GM12878 (cell line): ENCODE results near the gene EIF3B. TPM values are rescaled to one million over a fixed set of nuclear protein-coding genes. Genes with fewer than 3 reads are reported as not detected.

Experiments
- ASH2L ChIP-seq: fragments of 300-600, 200-600 bp; sonication (generic); IDR thresholded peaks from 2 replicates; pipeline ENCODE4 v1.6.1; 2017; ENCODE audit warnings: low read depth, mild to moderate bottlenecking, borderline replicate concordance
- BRCA1 ChIP-seq: IDR thresholded peaks from 2 replicates; pipeline ENCODE4 v1.6.1; 2011; ENCODE audit warnings: low read depth, low read length, improper control_type of control experiment
- CREM ChIP-seq: IDR thresholded peaks from 2 replicates; pipeline ENCODE4 v1.6.1; 2014; ENCODE audit warnings: antibody characterized with exemption, low read depth
- KDM1A ChIP-seq: fragments of 200-600 bp; sonication (generic); IDR thresholded peaks from 2 replicates; pipeline ENCODE4 v1.6.1; 2016; ENCODE audit warnings: borderline replicate concordance
- MXI1 ChIP-seq: fragments of 150-350 bp; IDR thresholded peaks from 2 replicates; pipeline ENCODE4 v1.6.1; 2011; ENCODE audit warnings: low read depth, mild to moderate bottlenecking, inconsistent platforms, low read length, improper control_type of control experiment
- NFIC ChIP-seq: IDR thresholded peaks from 2 replicates; pipeline ENCODE4 v1.6.1; 2012; ENCODE audit warnings: low read depth, mild to moderate bottlenecking, inconsistent platforms, low read length, moderate library complexity
- NFXL1 ChIP-seq: fragments of 450-650 bp; IDR thresholded peaks from 2 replicates; pipeline ENCODE4 v1.6.1; 2017; ENCODE audit warnings: antibody characterized with exemption, mild to moderate bottlenecking, borderline replicate concordance
- NFYB ChIP-seq: IDR thresholded peaks from 2 replicates; pipeline ENCODE4 v1.6.1; 2011; ENCODE audit warnings: low read depth, mild to moderate bottlenecking, low read length, improper control_type of control experiment, moderate library complexity; ENCODE audit not compliant: insufficient read depth
- NR2F1 ChIP-seq: fragments of 450-650 bp; conservative IDR thresholded peaks from 2 replicates; pipeline ENCODE4 v1.6.1; 2017; ENCODE audit warnings: mild to moderate bottlenecking
- PML ChIP-seq: IDR thresholded peaks from 2 replicates; pipeline ENCODE4 v1.6.1; 2012; ENCODE audit warnings: low read length, inconsistent platforms
- POLR2AphosphoS5 ChIP-seq: IDR thresholded peaks from 2 replicates; pipeline ENCODE4 v1.6.1; 2011; ENCODE audit warnings: mild to moderate bottlenecking, low read length, inconsistent platforms
- RFX5 ChIP-seq: IDR thresholded peaks from 2 replicates; pipeline ENCODE4 v1.6.1; 2011; ENCODE audit warnings: low read depth, low read length, improper control_type of control experiment
- SMAD5 ChIP-seq: IDR thresholded peaks from 2 replicates; pipeline ENCODE4 v1.6.1; 2016; ENCODE audit warnings: antibody characterized with exemption, low read depth
- SMARCA5 ChIP-seq: fragments of 450-650 bp; IDR thresholded peaks from 2 replicates; pipeline ENCODE4 v1.6.1; 2017; ENCODE audit warnings: mild to moderate bottlenecking
- SREBF1 ChIP-seq: IDR thresholded peaks from 2 replicates; pipeline ENCODE4 v1.6.1; 2012; ENCODE audit warnings: mild to moderate bottlenecking, low read length
- SUPT20H ChIP-seq: IDR thresholded peaks from 2 replicates; pipeline ENCODE4 v1.6.1; 2011; ENCODE audit warnings: low read depth, mild to moderate bottlenecking, low read length, moderate library complexity, borderline replicate concordance; ENCODE audit not compliant: control insufficient read depth
- TCF3 ChIP-seq: IDR thresholded peaks from 2 replicates; pipeline ENCODE4 v1.6.1; 2012; ENCODE audit warnings: low read depth, mild to moderate bottlenecking, low read length, borderline replicate concordance; ENCODE audit not compliant: insufficient read depth
- YBX1 ChIP-seq: fragments of 450-650 bp; IDR thresholded peaks from 2 replicates; pipeline ENCODE4 v1.6.1; 2016; ENCODE audit warnings: antibody characterized with exemption
- ZNF207 ChIP-seq: fragments of 450-650 bp; IDR thresholded peaks from 2 replicates; pipeline ENCODE4 v1.6.1; 2014; ENCODE audit warnings: antibody characterized with exemption, mild to moderate bottlenecking, borderline replicate concordance
- ZNF24 ChIP-seq: fragments of 450-650 bp; IDR thresholded peaks from 2 replicates; pipeline ENCODE4 v1.6.1; 2017; ENCODE audit warnings: antibody characterized with exemption, mild to moderate bottlenecking
- ZZZ3 ChIP-seq: IDR thresholded peaks from 2 replicates; pipeline ENCODE4 v1.6.1; 2011; ENCODE audit warnings: low read depth; ENCODE audit not compliant: control insufficient read depth, insufficient read length
- polyA plus RNA-seq, 11 experiments: library from polyadenylated mRNA; depleted of rRNA in 4 of 11; unstranded in 6 of 11; stranded (reverse) in 5 of 11; fragments of >200 nt; fragmentation: Nextera tagmentation in 4 of 11; fragmentation: Illumina TruSeq in 1 of 11; extraction: Ambion mirVana in 4 of 11; extraction: Trizol in 1 of 11; gene quantifications; 1 replicate in 1 of 11; 2 replicates in 10 of 11; pipeline versions ENCODE4 v1.2.1 to v1.2.3, GENCODE V29; 2011 to 2016; ENCODE audit warnings: inconsistent platforms in 2 of 11, missing spikeins in 2 of 11, low read depth in 1 of 11
- total RNA-seq, 4 experiments: library from RNA; depleted of rRNA in 3 of 4; stranded (reverse); fragments of >200 nt in 3 of 4; fragmentation: Illumina TruSeq in 1 of 4; extraction: Trizol in 1 of 4; gene quantifications; 2 replicates each; pipeline versions ENCODE4 v1.2.1 to v1.2.3, GENCODE V29; 2013 to 2021
- TF ChIP-seq, protein P1 (sequence below): fragments of 450-650 bp; IDR thresholded peaks from 2 replicates; pipeline ENCODE4 v1.6.1; 2018; ENCODE audit warnings: borderline replicate concordance, mild to moderate bottlenecking; ENCODE audit not compliant: partially characterized antibody
- TF ChIP-seq, protein P2 (sequence below): fragments of 450-650 bp; IDR thresholded peaks from 2 replicates; pipeline ENCODE4 v1.6.1; 2014; ENCODE audit warnings: mild to moderate bottlenecking
- TF ChIP-seq, protein P3 (sequence below): fragments of 450-650 bp; formaldehyde crosslinking; IDR thresholded peaks from 2 replicates; pipeline ENCODE4 v1.4.0; 2022; ENCODE audit warnings: mild to moderate bottlenecking, moderate library complexity

EIF3B gene
- total and polyA plus RNA-seq, 10 of the 15 experiments (the other 5 are each of a cell fraction or from before 2014, with no cell fraction given) = 17.6 to 275 (median 153) TPM

DNA sequence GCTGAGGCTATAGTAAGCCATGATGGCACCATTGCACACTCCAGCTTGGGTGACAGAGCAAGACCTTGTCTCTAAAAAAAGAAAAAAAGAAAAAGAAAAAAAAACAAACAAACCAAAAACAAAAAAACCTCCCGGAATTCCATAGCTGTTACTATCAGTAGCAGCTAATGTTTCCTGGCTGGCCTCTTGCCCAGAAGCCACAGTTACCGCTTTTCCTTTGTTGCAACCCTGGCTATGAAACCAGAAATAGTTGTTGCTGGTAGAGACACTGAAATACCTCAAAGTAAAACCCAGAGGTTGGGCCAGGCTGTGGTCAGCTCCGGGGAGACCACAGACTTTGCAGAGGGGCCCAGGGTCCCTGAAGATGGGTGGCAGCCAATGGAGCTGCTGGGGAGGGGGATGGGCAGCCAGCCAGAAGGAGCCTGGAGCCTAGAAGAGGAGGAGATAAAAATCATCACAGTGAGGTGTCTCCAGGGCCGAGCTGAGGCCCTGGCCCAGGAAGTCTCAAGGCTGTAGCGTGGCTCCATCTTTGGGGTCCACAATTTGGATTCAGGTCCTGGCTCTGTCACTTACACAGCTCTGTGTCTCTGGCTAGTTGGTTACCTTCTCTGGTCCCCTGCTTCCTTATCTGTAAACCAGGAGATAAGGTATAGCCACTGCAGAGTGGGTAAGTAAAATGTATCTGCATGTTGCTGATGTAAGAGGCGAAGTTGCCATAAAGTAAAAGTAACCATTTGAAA, 45.4 kb downstream of the EIF3B start (continued):
- no peak for TF ChIP-seq ZNF24
- TF ChIP-seq, protein P1, sequence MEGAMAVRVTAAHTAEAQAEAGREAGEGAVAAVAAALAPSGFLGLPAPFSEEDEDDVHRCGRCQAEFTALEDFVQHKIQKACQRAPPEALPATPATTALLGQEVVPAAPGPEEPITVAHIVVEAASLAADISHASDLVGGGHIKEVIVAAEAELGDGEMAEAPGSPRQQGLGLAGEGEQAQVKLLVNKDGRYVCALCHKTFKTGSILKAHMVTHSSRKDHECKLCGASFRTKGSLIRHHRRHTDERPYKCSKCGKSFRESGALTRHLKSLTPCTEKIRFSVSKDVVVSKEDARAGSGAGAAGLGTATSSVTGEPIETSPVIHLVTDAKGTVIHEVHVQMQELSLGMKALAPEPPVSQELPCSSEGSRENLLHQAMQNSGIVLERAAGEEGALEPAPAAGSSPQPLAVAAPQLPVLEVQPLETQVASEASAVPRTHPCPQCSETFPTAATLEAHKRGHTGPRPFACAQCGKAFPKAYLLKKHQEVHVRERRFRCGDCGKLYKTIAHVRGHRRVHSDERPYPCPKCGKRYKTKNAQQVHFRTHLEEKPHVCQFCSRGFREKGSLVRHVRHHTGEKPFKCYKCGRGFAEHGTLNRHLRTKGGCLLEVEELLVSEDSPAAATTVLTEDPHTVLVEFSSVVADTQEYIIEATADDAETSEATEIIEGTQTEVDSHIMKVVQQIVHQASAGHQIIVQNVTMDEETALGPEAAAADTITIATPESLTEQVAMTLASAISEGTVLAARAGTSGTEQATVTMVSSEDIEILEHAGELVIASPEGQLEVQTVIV = no peak
- TF ChIP-seq SMARCA5 = peak; percentile 68; the same call in 1 of the 2 replicates
- TF ChIP-seq ZNF207 = no peak
- TF ChIP-seq POLR2AphosphoS5 = no peak
- TF ChIP-seq CREM = no peak
- no peak for TF ChIP-seq KDM1A
- TF ChIP-seq YBX1 = no peak
- no peak for TF ChIP-seq PML
- no peak for TF ChIP-seq SREBF1
- TF ChIP-seq, protein P2, sequence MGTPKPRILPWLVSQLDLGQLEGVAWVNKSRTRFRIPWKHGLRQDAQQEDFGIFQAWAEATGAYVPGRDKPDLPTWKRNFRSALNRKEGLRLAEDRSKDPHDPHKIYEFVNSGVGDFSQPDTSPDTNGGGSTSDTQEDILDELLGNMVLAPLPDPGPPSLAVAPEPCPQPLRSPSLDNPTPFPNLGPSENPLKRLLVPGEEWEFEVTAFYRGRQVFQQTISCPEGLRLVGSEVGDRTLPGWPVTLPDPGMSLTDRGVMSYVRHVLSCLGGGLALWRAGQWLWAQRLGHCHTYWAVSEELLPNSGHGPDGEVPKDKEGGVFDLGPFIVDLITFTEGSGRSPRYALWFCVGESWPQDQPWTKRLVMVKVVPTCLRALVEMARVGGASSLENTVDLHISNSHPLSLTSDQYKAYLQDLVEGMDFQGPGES = no peak
- TF ChIP-seq ZZZ3 = no peak
- TF ChIP-seq NR2F1 = 0 out of 2 replicates have a peak, but pooled peaks have one; percentile 23
- no peak for TF ChIP-seq MXI1
- TF ChIP-seq NFYB = no peak
- no peak for TF ChIP-seq NFXL1
- TF ChIP-seq ASH2L = no peak
- TF ChIP-seq RFX5 = no peak
- no peak for TF ChIP-seq SMAD5
- TF ChIP-seq SUPT20H = no peak
- peak; percentile 63 for TF ChIP-seq NFIC
- TF ChIP-seq, protein P3, sequence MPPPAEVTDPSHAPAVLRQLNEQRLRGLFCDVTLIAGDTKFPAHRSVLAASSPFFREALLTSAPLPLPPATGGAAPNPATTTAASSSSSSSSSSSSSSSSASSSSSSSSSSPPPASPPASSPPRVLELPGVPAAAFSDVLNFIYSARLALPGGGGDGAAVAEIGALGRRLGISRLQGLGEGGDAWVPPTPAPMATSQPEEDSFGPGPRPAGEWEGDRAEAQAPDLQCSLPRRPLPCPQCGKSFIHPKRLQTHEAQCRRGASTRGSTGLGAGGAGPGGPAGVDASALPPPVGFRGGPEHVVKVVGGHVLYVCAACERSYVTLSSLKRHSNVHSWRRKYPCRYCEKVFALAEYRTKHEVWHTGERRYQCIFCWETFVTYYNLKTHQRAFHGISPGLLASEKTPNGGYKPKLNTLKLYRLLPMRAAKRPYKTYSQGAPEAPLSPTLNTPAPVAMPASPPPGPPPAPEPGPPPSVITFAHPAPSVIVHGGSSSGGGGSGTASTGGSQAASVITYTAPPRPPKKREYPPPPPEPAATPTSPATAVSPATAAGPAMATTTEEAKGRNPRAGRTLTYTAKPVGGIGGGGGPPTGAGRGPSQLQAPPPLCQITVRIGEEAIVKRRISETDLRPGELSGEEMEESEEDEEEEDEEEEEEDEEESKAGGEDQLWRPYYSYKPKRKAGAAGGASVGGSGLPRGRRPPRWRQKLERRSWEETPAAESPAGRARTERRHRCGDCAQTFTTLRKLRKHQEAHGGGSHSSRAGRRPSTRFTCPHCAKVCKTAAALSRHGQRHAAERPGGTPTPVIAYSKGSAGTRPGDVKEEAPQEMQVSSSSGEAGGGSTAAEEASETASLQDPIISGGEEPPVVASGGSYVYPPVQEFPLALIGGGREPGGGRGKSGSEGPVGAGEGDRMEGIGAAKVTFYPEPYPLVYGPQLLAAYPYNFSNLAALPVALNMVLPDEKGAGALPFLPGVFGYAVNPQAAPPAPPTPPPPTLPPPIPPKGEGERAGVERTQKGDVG (CRISPR knock-in tag) = no peak
- no peak for TF ChIP-seq TCF3
- no peak for TF ChIP-seq BRCA1
